Measurements from ENCODE around the gene PLXNA2.

Gene PLXNA2

GRCh38 chr1:208132287-208132882, 111.8 kb downstream of the PLXNA2 start:
- H3K4me3 ChIP-seq (ENCODE audit: low read length), result no peak overlapping the region
- TF ChIP-seq ZNF274 (IDR thresholded peaks at IDR 0.05; ENCODE audit: low read depth, low read length), result no peak

DNA sequence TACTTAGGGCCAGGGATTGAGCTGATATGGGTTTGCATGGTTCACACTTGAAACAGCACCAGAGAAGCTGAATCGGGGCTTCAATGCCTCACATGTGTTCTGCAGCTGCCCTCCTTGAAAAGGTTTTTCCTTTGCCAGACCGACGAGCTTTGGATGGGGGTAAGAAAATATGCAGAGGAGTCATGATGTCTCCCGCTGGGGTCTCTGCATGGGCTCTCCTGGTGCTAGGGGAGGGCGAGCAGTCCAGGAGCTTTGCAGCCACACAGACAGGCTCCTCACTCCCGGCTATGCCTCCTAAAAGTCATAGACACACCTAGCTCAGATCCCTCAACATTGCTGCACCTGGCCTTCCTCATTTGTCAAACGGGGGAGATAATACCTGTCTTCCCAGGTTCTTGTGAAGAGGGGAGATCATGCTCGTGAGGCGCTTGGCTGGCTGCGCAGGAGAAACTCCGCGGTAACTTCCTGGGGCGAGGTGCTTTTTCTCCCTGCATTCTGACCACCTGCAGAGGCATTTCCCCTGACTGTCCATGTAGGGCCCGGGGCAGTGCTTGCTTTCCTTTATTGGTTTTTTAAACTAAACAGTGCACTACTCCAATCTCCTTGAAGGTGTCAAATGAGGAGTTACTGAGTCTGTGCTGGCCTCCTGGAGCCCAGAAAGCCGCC, 112.4 kb downstream of the PLXNA2 start:
- TF ChIP-seq ZNF274 (IDR thresholded peaks at IDR 0.05; ENCODE audit: low read depth, low read length), result no peak

GRCh38 chr1:208129487-208129886, 114.7 kb downstream of the PLXNA2 start:
- TF ChIP-seq ZNF274 (IDR thresholded peaks at IDR 0.05; ENCODE audit: low read depth, low read length), result no peak

More for the DNA sequence above, 112.4 kb downstream of the PLXNA2 start:
- H3K4me3 ChIP-seq (ENCODE audit: low read length), result no peak overlapping the region

GRCh38 chr1:208129060-208129459, 115.1 kb downstream of the PLXNA2 start:
- no peak overlapping the region for H3K4me3 ChIP-seq (ENCODE audit: low read length)
- no peak for TF ChIP-seq ZNF274 (IDR thresholded peaks at IDR 0.05; ENCODE audit: low read depth, low read length)

More at GRCh38 chr1:208129487-208129886, 114.7 kb downstream of the PLXNA2 start:
- no peak overlapping the region for H3K4me3 ChIP-seq (ENCODE audit: low read length)

DNA sequence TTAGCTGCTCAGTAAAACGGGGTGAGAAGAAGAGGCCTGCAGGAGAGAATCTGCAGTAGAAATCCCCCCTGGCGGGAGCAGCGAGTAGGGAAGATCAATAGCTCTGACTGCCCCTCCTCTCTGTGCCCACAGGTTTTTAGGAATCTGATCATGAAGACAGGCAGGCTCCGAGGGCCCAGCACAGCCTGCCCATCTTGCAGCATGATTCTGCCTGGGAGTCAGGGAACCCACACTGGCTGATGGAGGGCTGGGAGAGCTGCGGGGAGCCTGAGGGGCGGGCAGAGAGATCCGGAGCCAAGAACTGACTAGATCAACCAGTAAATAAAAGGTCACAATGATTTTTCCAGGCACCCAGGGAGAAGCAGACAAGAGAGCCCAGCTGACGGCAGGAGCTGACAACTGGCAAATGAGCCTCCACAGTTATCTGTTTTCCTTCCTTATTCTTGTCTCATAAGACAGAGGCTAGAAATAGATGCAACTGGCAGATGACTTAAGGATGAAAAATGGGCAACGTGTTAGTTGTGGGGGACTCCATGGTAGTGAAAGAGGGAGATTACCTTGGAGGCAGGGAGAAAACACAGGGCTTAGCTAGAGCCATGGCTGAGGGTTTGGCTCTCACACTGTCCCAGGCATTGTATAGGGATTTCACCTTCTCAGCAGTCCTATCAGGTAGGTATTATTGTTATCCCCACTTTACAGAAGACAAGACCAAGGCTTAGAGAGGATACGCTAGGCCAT, 116.2 kb downstream of the PLXNA2 start:
- no peak overlapping the region for H3K4me3 ChIP-seq (ENCODE audit: low read length)
- TF ChIP-seq ZNF274 (IDR thresholded peaks at IDR 0.05; ENCODE audit: low read depth, low read length), result no peak

DNA sequence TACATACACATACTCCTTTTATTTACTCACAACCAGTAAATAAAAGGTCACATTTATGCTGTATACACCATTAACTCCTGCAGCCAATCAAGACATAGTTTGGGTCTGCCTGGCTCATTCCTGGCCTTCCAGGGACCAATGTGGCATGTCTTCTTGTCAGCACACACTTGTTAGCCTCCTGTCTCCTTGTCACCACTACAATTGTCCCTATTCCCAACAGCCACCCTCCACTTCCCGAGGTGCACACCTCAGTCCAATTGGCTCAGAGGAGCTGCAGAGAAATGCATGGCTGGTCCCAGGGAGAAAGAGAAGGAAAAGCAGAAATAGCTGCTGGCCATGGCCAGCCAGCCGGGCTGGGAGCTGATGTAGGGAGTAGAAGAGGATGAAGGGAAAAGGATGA, 116.9 kb downstream of the PLXNA2 start:
- TF ChIP-seq ZNF274 (IDR thresholded peaks at IDR 0.05; ENCODE audit: low read depth, low read length), result no peak
- no peak overlapping the region for H3K4me3 ChIP-seq (ENCODE audit: low read length)

- H3K4me3 ChIP-seq (ENCODE audit: low read length), result no peak overlapping the region
- TF ChIP-seq ZNF274 (IDR thresholded peaks at IDR 0.05; ENCODE audit: low read depth, low read length), result no peak
Observed at GRCh38 chr1:208126108-208126507, 118.1 kb downstream of the PLXNA2 start.

GRCh38 chr1:208122612-208123358, 121.4 kb downstream of the PLXNA2 start:
- H3K4me3 ChIP-seq (ENCODE audit: low read length), result no peak overlapping the region
- no peak for TF ChIP-seq ZNF274 (IDR thresholded peaks at IDR 0.05; ENCODE audit: low read depth, low read length)

- no peak overlapping the region for H3K4me3 ChIP-seq (ENCODE audit: low read length)
- no peak for TF ChIP-seq ZNF274 (IDR thresholded peaks at IDR 0.05; ENCODE audit: low read depth, low read length)
Observed at GRCh38 chr1:208121813-208122364, 122.3 kb downstream of the PLXNA2 start.

DNA sequence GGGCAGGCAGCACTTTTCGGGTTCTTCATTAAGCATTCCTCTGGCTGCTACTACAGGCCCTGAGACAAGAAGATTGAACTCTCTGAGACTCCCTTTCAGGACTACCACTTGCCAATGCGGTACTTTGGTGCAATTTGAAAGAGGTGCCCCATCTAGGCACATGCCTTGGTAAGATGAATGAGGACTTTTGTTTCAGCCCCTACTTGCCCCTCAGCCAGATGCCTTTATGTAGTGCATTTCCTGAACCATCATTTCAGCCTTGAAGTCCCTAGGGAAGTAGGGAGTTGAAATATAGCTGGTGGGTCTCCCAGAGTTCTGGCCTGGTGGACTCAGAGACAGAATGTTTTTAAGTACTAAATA, 123.8 kb downstream of the PLXNA2 start:
- H3K4me3 ChIP-seq (ENCODE audit: low read length), result no peak overlapping the region
- TF ChIP-seq ZNF274 (IDR thresholded peaks at IDR 0.05; ENCODE audit: low read depth, low read length), result no peak

DNA sequence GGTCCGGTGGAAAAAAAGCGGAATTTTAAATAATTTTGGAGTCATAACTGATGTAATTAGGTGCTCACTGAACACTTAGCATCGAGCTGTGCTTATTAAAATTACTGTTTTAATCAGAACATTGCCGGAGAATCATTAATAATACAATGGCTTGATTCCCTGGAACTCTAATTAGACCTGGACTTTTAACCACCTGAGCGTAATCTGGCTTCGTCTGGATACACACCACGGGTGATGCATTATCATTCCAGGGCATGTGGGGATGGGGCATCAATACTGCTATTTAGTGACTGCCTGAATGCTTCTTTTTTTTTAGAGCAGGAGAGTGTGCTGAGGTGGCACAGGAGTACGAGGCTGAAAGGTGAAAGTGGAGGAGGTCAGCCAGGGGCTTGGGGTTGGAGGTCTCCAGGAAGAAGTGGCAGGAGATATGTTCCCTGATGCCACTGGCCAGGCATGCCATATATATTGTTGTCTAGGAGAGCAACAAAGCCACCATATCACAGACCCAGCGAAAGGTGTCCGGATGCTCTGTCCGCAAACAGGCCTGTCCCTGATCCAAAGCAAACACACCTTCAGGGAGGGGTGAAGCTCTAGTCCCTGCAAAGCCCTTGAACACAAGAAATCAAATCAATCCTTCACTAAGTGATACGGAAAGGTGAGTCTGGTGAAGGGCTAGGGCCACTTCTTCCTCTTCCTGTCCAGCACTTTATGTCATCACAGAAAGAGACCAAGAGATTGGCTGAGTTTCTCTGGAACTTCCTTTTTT, 125.2 kb downstream of the PLXNA2 start:
- no peak overlapping the region for H3K4me3 ChIP-seq (ENCODE audit: low read length)
- TF ChIP-seq ZNF274 (IDR thresholded peaks at IDR 0.05; ENCODE audit: low read depth, low read length), result no peak

GRCh38 chr1:208118306-208118705, 125.9 kb downstream of the PLXNA2 start:
- no peak for TF ChIP-seq ZNF274 (IDR thresholded peaks at IDR 0.05; ENCODE audit: low read depth, low read length)
- H3K4me3 ChIP-seq (ENCODE audit: low read length), result no peak overlapping the region

DNA sequence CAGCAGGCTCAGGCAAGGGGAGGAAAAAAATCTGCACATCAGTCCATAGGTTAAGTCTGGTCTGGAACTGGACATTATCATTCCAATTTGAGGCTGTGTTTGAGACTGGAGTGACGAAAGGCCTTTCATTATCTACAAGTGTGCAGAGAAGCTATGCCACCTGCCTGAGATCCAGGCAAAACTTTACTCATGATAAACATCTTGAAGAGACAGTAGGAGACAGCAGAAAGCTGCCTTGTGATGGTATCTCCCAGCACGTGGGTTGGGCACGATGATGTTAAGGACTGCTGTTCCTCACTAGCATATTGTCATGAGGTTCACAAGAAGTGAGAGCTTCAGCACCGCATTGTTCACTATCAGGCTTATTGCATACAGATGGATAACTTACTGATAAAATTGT, 126.4 kb downstream of the PLXNA2 start:
- H3K4me3 ChIP-seq (ENCODE audit: low read length), result no peak overlapping the region
- TF ChIP-seq ZNF274 (IDR thresholded peaks at IDR 0.05; ENCODE audit: low read depth, low read length), result no peak

Data from GM08714 (cell line).